ENCODE data around the gene TAAR6.

TAAR6 gene

GRCh38 chr6:132525866-132526265 lies 44.3 kb upstream of the TAAR6 start:
- H3K4me1 ChIP-seq (ENCODE audit: low read length), result no peaks in the 10 kb centered on the region

GRCh38 chr6:132526461-132526860 lies 43.7 kb upstream of the TAAR6 start:
- H3K9me3 ChIP-seq (replicated peaks; ENCODE audit: insufficient read depth, low read length), result no peaks in the 10 kb centered on the region
- H3K9me2 ChIP-seq (replicated peaks; ENCODE audit: insufficient read depth, low read length), result no peaks in the 10 kb centered on the region
- no peak overlapping the region for H3K4me3 ChIP-seq (ENCODE audit: low read length)
- H3K79me2 ChIP-seq (ENCODE audit: low read length), result no peaks in the 10 kb centered on the region
- H3K36me3 ChIP-seq (replicated peaks; ENCODE audit: insufficient read depth, low read length), result no peaks in the 10 kb centered on the region
- no peak overlapping the region for H3K9ac ChIP-seq (ENCODE audit: low read length)
- TF ChIP-seq EZH2phosphoT487 (IDR thresholded peaks at IDR 0.05; ENCODE audit: low read length) (no peak), CTCF (IDR thresholded peaks at IDR 0.05; ENCODE audit: low read length) (no peak), EZH2 (optimal IDR thresholded peaks at IDR 0.05; ENCODE audit: low read depth, low read length) (no peak)
- DNase-seq, result no peak
- no peak overlapping the region for H3K4me2 ChIP-seq (ENCODE audit: low read depth, low read length)
- H3K27ac ChIP-seq (ENCODE audit: low read length), result no peak overlapping the region
- no peak overlapping the region for H2AFZ ChIP-seq (ENCODE audit: low read length)
- no peaks in the 10 kb centered on the region for H4K20me1 ChIP-seq (ENCODE audit: insufficient read depth, low read length)
- H3K27me3 ChIP-seq (replicated peaks; ENCODE audit: insufficient read depth, low read length), result no peaks in the 10 kb centered on the region
- no peaks in the 10 kb centered on the region for H3K4me1 ChIP-seq (ENCODE audit: low read length)
- no peaks in the 10 kb centered on the region for H3F3A ChIP-seq (ENCODE audit: insufficient read depth, low read length)

More at GRCh38 chr6:132525866-132526265, 44.3 kb upstream of the TAAR6 start:
- Histone ChIP-seq H3K36me3 (replicated peaks; ENCODE audit: insufficient read depth, low read length) (no peaks in the 10 kb centered on the region), H3K4me2 (ENCODE audit: low read depth, low read length) (no peak overlapping the region), H2AFZ (ENCODE audit: low read length) (no peak overlapping the region), H3K27ac (ENCODE audit: low read length) (no peak overlapping the region), H3F3A (ENCODE audit: insufficient read depth, low read length) (no peaks in the 10 kb centered on the region), H4K20me1 (ENCODE audit: insufficient read depth, low read length) (no peaks in the 10 kb centered on the region), H3K79me2 (ENCODE audit: low read length) (no peaks in the 10 kb centered on the region), H3K4me3 (ENCODE audit: low read length) (no peak overlapping the region), H3K9me2 (replicated peaks; ENCODE audit: insufficient read depth, low read length) (no peaks in the 10 kb centered on the region), H3K9ac (ENCODE audit: low read length) (no peak overlapping the region), H3K27me3 (replicated peaks; ENCODE audit: insufficient read depth, low read length) (no peaks in the 10 kb centered on the region), H3K9me3 (replicated peaks; ENCODE audit: insufficient read depth, low read length) (no peaks in the 10 kb centered on the region)
- no peak for DNase-seq
- no peak for TF ChIP-seq EZH2phosphoT487 (IDR thresholded peaks at IDR 0.05; ENCODE audit: low read length)
- no peak for TF ChIP-seq EZH2 (optimal IDR thresholded peaks at IDR 0.05; ENCODE audit: low read depth, low read length)
- no peak for TF ChIP-seq CTCF (IDR thresholded peaks at IDR 0.05; ENCODE audit: low read length)

GRCh38 chr6:132527791-132528190 lies 42.3 kb upstream of the TAAR6 start:
- TF ChIP-seq EZH2phosphoT487 (IDR thresholded peaks at IDR 0.05; ENCODE audit: low read length), result no peak
- no peak for TF ChIP-seq EZH2 (optimal IDR thresholded peaks at IDR 0.05; ENCODE audit: low read depth, low read length)
- no peak for TF ChIP-seq CTCF (IDR thresholded peaks at IDR 0.05; ENCODE audit: low read length)
- H3K9me2 ChIP-seq (replicated peaks; ENCODE audit: insufficient read depth, low read length), result no peaks in the 10 kb centered on the region
- no peak overlapping the region for H3K27ac ChIP-seq (ENCODE audit: low read length)
- no peaks in the 10 kb centered on the region for H3K9me3 ChIP-seq (replicated peaks; ENCODE audit: insufficient read depth, low read length)
- H3K27me3 ChIP-seq (replicated peaks; ENCODE audit: insufficient read depth, low read length), result no peaks in the 10 kb centered on the region
- H3K4me2 ChIP-seq (ENCODE audit: low read depth, low read length), result no peak overlapping the region
- H3K36me3 ChIP-seq (replicated peaks; ENCODE audit: insufficient read depth, low read length), result no peaks in the 10 kb centered on the region
- no peak overlapping the region for H2AFZ ChIP-seq (ENCODE audit: low read length)
- no peak for DNase-seq
- no peak overlapping the region for H3K9ac ChIP-seq (ENCODE audit: low read length)
- H3K4me3 ChIP-seq (ENCODE audit: low read length), result no peak overlapping the region
- H3F3A ChIP-seq (ENCODE audit: insufficient read depth, low read length), result no peaks in the 10 kb centered on the region
- H3K4me1 ChIP-seq (ENCODE audit: low read length), result no peaks in the 10 kb centered on the region
- H3K79me2 ChIP-seq (ENCODE audit: low read length), result no peaks in the 10 kb centered on the region
- no peaks in the 10 kb centered on the region for H4K20me1 ChIP-seq (ENCODE audit: insufficient read depth, low read length)

Measured in MM.1S (cell line).